SK-N-SH treated with all-trans-retinoic acid at 6 μM for 48 hours (cell line): ENCODE data around the gene DHRS3.

Experiments
- ARNTL ChIP-seq: fragments of 450-650 bp; formaldehyde crosslinking; IDR thresholded peaks from 2 replicates; pipeline ENCODE4 v1.5.0; 2020; ENCODE audit warnings: low read depth, mild to moderate bottlenecking, moderate library complexity, borderline replicate concordance
- ESRRG ChIP-seq: fragments of 250-450 bp; sonication (Bioruptor Pico); IDR thresholded peaks from 2 replicates; pipeline ENCODE4 v1.6.1; 2021; ENCODE audit warnings: mild to moderate bottlenecking
- GLIS3 ChIP-seq: fragments of 250-450 bp; sonication (Bioruptor Pico); IDR thresholded peaks from 2 replicates; pipeline ENCODE4 v1.5.0; 2020; ENCODE audit warnings: mild to moderate bottlenecking, moderate library complexity
- SNAI2 ChIP-seq: fragments of 250-450 bp; sonication (Bioruptor Pico); IDR thresholded peaks from 2 replicates; pipeline ENCODE4 v1.5.0; 2020; ENCODE audit warnings: mild to moderate bottlenecking, moderate library complexity
- ZC3H10 ChIP-seq: fragments of 250-450 bp; sonication (Bioruptor Pico); IDR thresholded peaks from 2 replicates; pipeline ENCODE4 v1.5.1; 2021; ENCODE audit warnings: mild to moderate bottlenecking, moderate library complexity
- ZFP3 ChIP-seq: fragments of 250-450 bp; sonication (Bioruptor Pico); IDR thresholded peaks from 2 replicates; pipeline ENCODE4 v1.5.0; 2020; ENCODE audit warnings: mild to moderate bottlenecking, moderate library complexity
- ZFP30 ChIP-seq: fragments of 450-650 bp; formaldehyde crosslinking; IDR thresholded peaks from 2 replicates; pipeline ENCODE4 v1.5.0; 2022; ENCODE audit warnings: mild to moderate bottlenecking, moderate library complexity
- TF ChIP-seq, protein P1 (sequence below): fragments of 250-450 bp; sonication (Bioruptor Pico); IDR thresholded peaks from 2 replicates; pipeline ENCODE4 v1.5.1; 2020; ENCODE audit warnings: low read depth, mild to moderate bottlenecking, moderate library complexity
- TF ChIP-seq, protein P2 (sequence below): fragments of 250-450 bp; sonication (Bioruptor Pico); IDR thresholded peaks from 2 replicates; pipeline ENCODE4 v1.8.0; 2020; ENCODE audit warnings: mild to moderate bottlenecking, moderate library complexity, borderline replicate concordance

DNA sequence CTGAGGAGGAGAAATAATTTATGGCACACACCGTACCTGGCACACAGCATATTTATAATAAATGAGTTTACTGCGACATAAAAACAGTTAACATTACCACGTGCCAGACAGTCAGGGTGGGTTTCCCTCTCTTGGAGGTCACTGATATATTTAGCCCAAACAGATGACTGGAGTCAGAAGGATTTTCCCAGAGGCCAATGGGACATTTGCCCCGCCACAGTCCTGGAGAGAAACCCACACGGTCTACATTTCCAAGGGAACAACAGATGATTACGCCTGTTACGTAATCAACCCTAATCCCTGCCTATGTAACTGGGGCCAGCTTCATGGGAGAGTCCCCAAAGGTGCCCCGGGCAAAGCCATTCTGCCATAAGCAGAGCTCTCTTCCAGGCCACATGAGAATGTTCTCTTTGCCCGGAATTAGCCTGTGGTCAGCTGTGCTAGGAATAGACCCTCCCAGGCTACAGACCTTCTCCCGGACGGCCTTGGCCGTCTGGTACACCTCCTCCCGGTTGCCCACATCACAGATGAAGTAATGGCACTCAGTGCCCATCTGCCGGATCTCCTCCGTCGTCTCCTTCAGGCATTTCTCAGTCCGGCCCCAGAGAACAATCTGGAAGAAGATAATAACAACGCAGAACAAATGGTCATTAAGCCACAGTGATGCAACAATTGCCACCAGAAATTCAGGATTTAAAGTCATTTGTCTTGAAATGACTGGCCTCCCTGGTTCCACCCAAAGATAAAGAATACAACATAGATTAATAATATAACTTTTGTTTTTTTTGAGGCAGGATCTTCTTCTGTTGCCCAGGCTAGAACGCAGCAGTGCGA, 37.7 kb downstream of the DHRS3 start:
- TF ChIP-seq SNAI2 (no peak), GLIS3 (CRISPR knock-in tag) (no peak), ZFP30 (CRISPR knock-in tag) (no peak), ESRRG (no peak), ZFP3 (CRISPR knock-in tag) (no peak), ARNTL (CRISPR knock-in tag) (no peak), ZC3H10 (no peak)
- TF ChIP-seq, protein P1, sequence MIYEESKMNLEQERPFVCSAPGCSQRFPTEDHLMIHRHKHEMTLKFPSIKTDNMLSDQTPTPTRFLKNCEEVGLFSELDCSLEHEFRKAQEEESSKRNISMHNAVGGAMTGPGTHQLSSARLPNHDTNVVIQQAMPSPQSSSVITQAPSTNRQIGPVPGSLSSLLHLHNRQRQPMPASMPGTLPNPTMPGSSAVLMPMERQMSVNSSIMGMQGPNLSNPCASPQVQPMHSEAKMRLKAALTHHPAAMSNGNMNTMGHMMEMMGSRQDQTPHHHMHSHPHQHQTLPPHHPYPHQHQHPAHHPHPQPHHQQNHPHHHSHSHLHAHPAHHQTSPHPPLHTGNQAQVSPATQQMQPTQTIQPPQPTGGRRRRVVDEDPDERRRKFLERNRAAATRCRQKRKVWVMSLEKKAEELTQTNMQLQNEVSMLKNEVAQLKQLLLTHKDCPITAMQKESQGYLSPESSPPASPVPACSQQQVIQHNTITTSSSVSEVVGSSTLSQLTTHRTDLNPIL (CRISPR knock-in tag): no peak
- TF ChIP-seq, protein P2, sequence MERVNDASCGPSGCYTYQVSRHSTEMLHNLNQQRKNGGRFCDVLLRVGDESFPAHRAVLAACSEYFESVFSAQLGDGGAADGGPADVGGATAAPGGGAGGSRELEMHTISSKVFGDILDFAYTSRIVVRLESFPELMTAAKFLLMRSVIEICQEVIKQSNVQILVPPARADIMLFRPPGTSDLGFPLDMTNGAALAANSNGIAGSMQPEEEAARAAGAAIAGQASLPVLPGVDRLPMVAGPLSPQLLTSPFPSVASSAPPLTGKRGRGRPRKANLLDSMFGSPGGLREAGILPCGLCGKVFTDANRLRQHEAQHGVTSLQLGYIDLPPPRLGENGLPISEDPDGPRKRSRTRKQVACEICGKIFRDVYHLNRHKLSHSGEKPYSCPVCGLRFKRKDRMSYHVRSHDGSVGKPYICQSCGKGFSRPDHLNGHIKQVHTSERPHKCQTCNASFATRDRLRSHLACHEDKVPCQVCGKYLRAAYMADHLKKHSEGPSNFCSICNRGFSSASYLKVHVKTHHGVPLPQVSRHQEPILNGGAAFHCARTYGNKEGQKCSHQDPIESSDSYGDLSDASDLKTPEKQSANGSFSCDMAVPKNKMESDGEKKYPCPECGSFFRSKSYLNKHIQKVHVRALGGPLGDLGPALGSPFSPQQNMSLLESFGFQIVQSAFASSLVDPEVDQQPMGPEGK (CRISPR knock-in tag): no peak
